ENCODE results near the gene KAT8. TPM values are rescaled to one million over a fixed set of nuclear protein-coding genes. Genes with fewer than 3 reads are reported as not detected.

The KAT8 gene
- polyA plus RNA-seq, 3 donors, result 34.5 to 136 (median 42.0) TPM

- Histone ChIP-seq H3K9me3 (replicated peaks in 1 of 2; ENCODE audit: control insufficient read depth in 1 of 2, insufficient read depth in 1 of 2, low read length in 2 of 2) (no peaks in the 10 kb centered on the region), H3K36me3 (replicated peaks in 1 of 2; ENCODE audit: control insufficient read depth in 1 of 2, insufficient read depth in 2 of 2, low read length in 2 of 2) (peaks cover 23 to 32% of the 10 kb centered on the region in 2 donors), H3K27ac (ENCODE audit: low read depth in 1 of 2, low read length in 2 of 2) (no peak overlapping the region), H4K20me1 (ENCODE audit: insufficient read depth, low read length) (no peaks in the 10 kb centered on the region), H2AFZ (ENCODE audit: insufficient read depth, low read depth, low read length, poor library complexity, severe bottlenecking) (no peak overlapping the region), H3K4me3 (replicated peaks in 1 of 3; ENCODE audit: low read depth in 2 of 3, low read length in 3 of 3) (no peak overlapping the region), H3K4me2 (replicated peaks; ENCODE audit: extremely low read depth, low read length, poor library complexity, severe bottlenecking) (no peak overlapping the region), H3K79me2 (ENCODE audit: insufficient read depth, low read length) (no peaks in the 10 kb centered on the region), H3K9ac (ENCODE audit: insufficient read depth, low read length, poor library complexity, severe bottlenecking) (no peak overlapping the region), H3K27me3 (ENCODE audit: control insufficient read depth in 2 of 2, insufficient read depth in 2 of 2, low read length in 2 of 2) (no peaks in the 10 kb centered on the region), H3K4me1 (ENCODE audit: control insufficient read depth in 1 of 2, insufficient read depth in 2 of 2, low read length in 2 of 2) (peaks cover 56 to 70% of the 10 kb centered on the region in 2 donors)
- DNase-seq, result no peak
- no peaks in the 10 kb centered on the region for H3K9me3 Mint-ChIP-seq
- peak overlapping the region in 6 of 7 donors; percentile 3 to 89 (median 81) for H3K27ac Mint-ChIP-seq
- peaks cover 55% of the 10 kb centered on the region for H3K4me1 Mint-ChIP-seq
- H3K36me3 Mint-ChIP-seq, result peaks cover 34 to 41% of the 10 kb centered on the region in 2 donors
- 94% methylated on average over 4 of the region's 6 CpGs for WGBS (ENCODE audit: insufficient coverage)
- peaks cover 0 to 4% (median 1%) of the 10 kb centered on the region in 3 donors for H3K27me3 Mint-ChIP-seq (ENCODE audit: low read depth in 3 of 3)
- intact Hi-C loops (cut with micrococcal nuclease), result no loop called here
- no peak for TF ChIP-seq CTCF (IDR thresholded peaks at IDR 0.05)
- H3K4me3 Mint-ChIP-seq, result no peak overlapping the region
These were observed 15.6 kb downstream of the KAT8 start for GRCh38 chr16:31133046-31133501.

- H3K27me3 Mint-ChIP-seq (ENCODE audit: low read depth in 3 of 3), result peaks cover 0 to 1% (median 1%) of the 10 kb centered on the region in 3 donors
- Histone ChIP-seq H3K36me3 (replicated peaks in 1 of 2; ENCODE audit: control insufficient read depth in 1 of 2, insufficient read depth in 2 of 2, low read length in 2 of 2) (peaks cover 23 to 32% of the 10 kb centered on the region in 2 donors), H3K4me3 (replicated peaks in 1 of 3; ENCODE audit: low read depth in 2 of 3, low read length in 3 of 3) (peak overlapping the region in 1 of 3 experiments; percentile 8), H3K4me1 (ENCODE audit: control insufficient read depth in 1 of 2, insufficient read depth in 2 of 2, low read length in 2 of 2) (peaks cover 45 to 63% of the 10 kb centered on the region in 2 donors), H2AFZ (ENCODE audit: insufficient read depth, low read depth, low read length, poor library complexity, severe bottlenecking) (no peak overlapping the region), H4K20me1 (ENCODE audit: insufficient read depth, low read length) (no peaks in the 10 kb centered on the region), H3K79me2 (ENCODE audit: insufficient read depth, low read length) (no peaks in the 10 kb centered on the region), H3K4me2 (replicated peaks; ENCODE audit: extremely low read depth, low read length, poor library complexity, severe bottlenecking) (peak overlapping the region; percentile 25), H3K27ac (ENCODE audit: low read depth in 1 of 2, low read length in 2 of 2) (peak overlapping the region; percentile 22 to 65), H3K9me3 (replicated peaks in 1 of 2; ENCODE audit: control insufficient read depth in 1 of 2, insufficient read depth in 1 of 2, low read length in 2 of 2) (no peaks in the 10 kb centered on the region), H3K9ac (ENCODE audit: insufficient read depth, low read length, poor library complexity, severe bottlenecking) (no peak overlapping the region), H3K27me3 (ENCODE audit: control insufficient read depth in 2 of 2, insufficient read depth in 2 of 2, low read length in 2 of 2) (no peaks in the 10 kb centered on the region)
- H3K27ac Mint-ChIP-seq, result peak overlapping the region; percentile 60 to 91 (median 82)
- DNase-seq, result peak; percentile 78 to 93 (median 82)
- peaks cover 34 to 38% of the 10 kb centered on the region in 2 donors for H3K36me3 Mint-ChIP-seq
- intact Hi-C loops (cut with micrococcal nuclease), result no loop called here
- peak overlapping the region in 1 of 2 donors; percentile 46 for H3K4me3 Mint-ChIP-seq
- H3K9me3 Mint-ChIP-seq, result no peaks in the 10 kb centered on the region
- no peak for TF ChIP-seq CTCF (IDR thresholded peaks at IDR 0.05)
- H3K4me1 Mint-ChIP-seq, result peaks cover 48% of the 10 kb centered on the region
- 0% methylated on average over 2 of the region's 5 CpGs for WGBS (ENCODE audit: insufficient coverage)
These were observed 16.7 kb downstream of the KAT8 start for GRCh38 chr16:31134091-31134571.
